ENCODE data around the gene ATIC.

Gene ATIC

GRCh38 chr2:215361211-215361875 is 49.5 kb downstream of the ATIC start:
- no peak for DNase-seq (ENCODE audit: low read depth, low spot score)

GRCh38 chr2:215361876-215362561 is 50.2 kb downstream of the ATIC start:
- DNase-seq (ENCODE audit: low read depth, low spot score) = no peak

- DNase-seq (ENCODE audit: low read depth, low spot score) = no peak
Measured at GRCh38 chr2:215362562-215362904, 50.7 kb downstream of the ATIC start.

GRCh38 chr2:215363039-215363438 is 51.2 kb downstream of the ATIC start:
- DNase-seq (ENCODE audit: low read depth, low spot score) = no peak

- no peak for DNase-seq (ENCODE audit: low read depth, low spot score)
Measured at GRCh38 chr2:215363461-215364156, 51.8 kb downstream of the ATIC start.

- no peak for DNase-seq (ENCODE audit: low read depth, low spot score)
Measured at GRCh38 chr2:215364157-215365155, 52.6 kb downstream of the ATIC start.

GRCh38 chr2:215365184-215365658 is 53.4 kb downstream of the ATIC start:
- DNase-seq (ENCODE audit: low read depth, low spot score) = no peak

- DNase-seq (ENCODE audit: low read depth, low spot score) = no peak
Measured at GRCh38 chr2:215366440-215367032, 54.7 kb downstream of the ATIC start.

- DNase-seq (ENCODE audit: low read depth, low spot score) = no peak
Measured at GRCh38 chr2:215367662-215368492, 56.0 kb downstream of the ATIC start.

GRCh38 chr2:215368493-215368809 is 56.6 kb downstream of the ATIC start:
- DNase-seq (ENCODE audit: low read depth, low spot score) = no peak

- no peak for DNase-seq (ENCODE audit: low read depth, low spot score)
Measured at GRCh38 chr2:215369181-215369760, 57.4 kb downstream of the ATIC start.

GRCh38 chr2:215370112-215370965 is 58.5 kb downstream of the ATIC start:
- no peak for DNase-seq (ENCODE audit: low read depth, low spot score)

- no peak for DNase-seq (ENCODE audit: low read depth, low spot score)
Measured at GRCh38 chr2:215371915-215372897, 60.3 kb downstream of the ATIC start.

- DNase-seq (ENCODE audit: low read depth, low spot score) = no peak
Measured at GRCh38 chr2:215372968-215373649, 61.2 kb downstream of the ATIC start.

GRCh38 chr2:215374002-215374401 is 62.1 kb downstream of the ATIC start:
- no peak for DNase-seq (ENCODE audit: low read depth, low spot score)

GRCh38 chr2:215374642-215375466 is 63.0 kb downstream of the ATIC start:
- DNase-seq (ENCODE audit: low read depth, low spot score) = no peak

Measured in ELF-1 (cell line).